ENCODE data around the gene TNXB.
"Not testable (repeated sequence)": the region's sequence is repeated elsewhere in the genome, so short reads cannot be mapped to it uniquely, and the experiment has no call there.

The TNXB gene

GRCh38 chr6:32055756-32056155, 53.4 kb downstream of the TNXB start:
- FAIRE-seq = not testable (repeated sequence)

- FAIRE-seq = not testable (repeated sequence)
These were observed 55.8 kb downstream of the TNXB start for GRCh38 chr6:32053314-32053713.

DNA sequence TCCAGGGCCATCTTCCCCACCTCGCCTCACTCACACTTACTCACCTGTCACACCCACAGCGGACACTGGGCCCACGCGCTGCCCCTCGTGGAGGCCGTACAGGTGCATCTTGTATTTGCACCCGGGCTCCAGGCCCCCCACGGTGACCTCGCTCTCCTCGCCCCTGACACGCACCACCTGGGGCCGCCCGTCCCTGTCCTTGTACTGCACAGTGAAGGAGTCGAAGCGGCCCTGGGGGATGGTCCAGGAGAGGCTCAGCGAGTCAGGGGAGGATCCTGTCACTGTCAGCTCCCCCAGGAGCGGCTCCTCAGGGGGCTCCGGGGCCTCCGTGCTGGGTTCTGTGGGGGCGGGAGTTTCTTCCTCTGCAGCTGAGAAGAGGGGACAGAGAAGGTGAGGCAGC, 56.5 kb downstream of the TNXB start:
- not testable (repeated sequence) for FAIRE-seq

DNA sequence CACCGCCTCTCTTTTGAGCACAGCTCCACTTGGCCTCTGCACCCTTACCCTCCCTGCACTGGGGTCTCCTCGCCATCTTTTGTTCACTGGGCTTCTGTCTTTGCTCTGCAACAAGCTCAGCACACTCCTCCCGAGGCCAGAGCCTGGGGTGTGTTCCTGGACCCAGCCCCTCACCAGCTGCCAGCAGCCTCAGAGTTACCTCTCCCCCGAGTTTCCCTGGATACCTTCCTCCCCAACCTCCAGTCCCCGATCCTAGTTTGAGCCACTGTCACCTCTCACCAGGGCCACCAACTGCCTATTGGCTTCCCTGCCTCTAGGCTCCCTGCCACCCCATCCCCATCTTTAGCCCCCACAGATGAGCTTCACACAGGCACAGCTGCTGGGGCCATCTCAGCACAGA, 58.6 kb downstream of the TNXB start:
- no peak for FAIRE-seq

DNA sequence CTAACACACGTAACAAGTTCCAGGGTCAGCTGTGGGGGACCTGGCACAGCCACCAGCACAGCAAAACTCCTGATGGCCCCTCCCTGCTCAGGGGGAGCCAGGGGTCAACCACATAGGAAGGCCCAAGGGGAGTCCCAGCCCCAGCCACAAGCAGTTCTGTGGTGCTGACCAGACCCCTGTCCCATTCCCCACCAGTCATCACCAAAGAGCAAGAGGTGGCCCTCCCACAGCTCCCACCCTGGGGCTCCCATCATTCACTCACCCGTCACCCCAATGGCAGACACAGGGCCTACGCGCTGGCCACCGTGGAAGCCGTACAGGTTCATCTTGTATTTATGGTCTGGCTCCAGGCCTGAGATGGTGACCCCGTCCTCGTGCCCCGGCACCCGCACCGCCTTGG, 59.4 kb downstream of the TNXB start:
- not testable (repeated sequence) for FAIRE-seq

DNA sequence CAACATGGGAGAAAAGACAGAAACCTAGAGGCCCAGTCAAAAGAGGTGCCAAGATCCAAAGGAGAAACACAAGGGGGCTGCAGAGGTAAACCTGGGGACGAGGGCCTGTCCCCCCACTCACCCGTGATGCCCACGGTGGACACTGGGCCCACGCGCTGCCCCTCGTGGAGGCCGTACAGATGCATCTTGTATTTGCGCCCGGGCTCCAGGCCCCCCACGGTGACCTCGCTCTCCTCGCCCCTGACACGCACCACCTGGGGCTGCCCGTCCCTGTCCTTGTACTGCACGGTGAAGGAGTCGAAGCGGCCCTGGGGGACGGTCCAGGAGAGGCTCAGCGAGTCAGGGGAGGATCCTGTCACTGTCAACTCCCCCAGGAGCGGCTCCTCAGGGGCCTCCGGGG, 60.0 kb downstream of the TNXB start:
- FAIRE-seq = not testable (repeated sequence)

- no peak for FAIRE-seq
These were observed 61.0 kb downstream of the TNXB start for GRCh38 chr6:32047855-32048766.

DNA sequence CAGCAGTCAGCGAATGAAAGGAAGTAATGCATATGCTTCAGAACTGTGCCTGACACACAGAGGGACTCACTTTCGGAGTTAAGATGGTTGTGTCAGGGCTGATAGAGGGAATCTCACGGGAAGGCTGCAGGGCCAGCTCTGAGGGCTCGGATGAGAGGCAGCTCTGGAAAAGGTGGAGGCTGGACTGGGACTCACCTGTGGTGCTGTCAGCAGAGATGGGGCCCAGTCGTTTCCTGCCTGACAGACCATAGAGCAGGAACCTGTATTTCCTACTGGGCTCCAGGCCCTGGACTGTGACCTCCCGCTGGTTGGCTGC, 61.6 kb downstream of the TNXB start:
- FAIRE-seq = no peak

DNA sequence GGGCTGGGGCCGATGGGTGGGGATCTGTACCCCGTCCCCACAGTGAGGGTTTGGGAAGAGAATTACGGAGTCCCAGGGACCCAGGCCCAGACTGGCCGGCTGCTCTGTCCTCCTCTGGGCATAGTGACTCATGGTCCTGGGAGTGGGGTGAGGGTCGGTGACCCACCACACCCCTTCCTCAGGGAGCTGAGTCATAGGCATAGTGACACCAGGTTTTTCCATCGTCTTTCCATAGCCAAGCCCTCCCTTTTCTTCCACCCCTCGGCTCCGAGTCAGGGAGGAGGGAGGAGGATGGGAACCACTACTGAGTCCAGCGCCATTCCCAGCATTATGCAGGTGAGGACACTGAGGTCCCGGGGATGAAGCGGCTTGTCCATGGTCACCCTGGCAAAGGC, 62.1 kb downstream of the TNXB start:
- no peak for FAIRE-seq

DNA sequence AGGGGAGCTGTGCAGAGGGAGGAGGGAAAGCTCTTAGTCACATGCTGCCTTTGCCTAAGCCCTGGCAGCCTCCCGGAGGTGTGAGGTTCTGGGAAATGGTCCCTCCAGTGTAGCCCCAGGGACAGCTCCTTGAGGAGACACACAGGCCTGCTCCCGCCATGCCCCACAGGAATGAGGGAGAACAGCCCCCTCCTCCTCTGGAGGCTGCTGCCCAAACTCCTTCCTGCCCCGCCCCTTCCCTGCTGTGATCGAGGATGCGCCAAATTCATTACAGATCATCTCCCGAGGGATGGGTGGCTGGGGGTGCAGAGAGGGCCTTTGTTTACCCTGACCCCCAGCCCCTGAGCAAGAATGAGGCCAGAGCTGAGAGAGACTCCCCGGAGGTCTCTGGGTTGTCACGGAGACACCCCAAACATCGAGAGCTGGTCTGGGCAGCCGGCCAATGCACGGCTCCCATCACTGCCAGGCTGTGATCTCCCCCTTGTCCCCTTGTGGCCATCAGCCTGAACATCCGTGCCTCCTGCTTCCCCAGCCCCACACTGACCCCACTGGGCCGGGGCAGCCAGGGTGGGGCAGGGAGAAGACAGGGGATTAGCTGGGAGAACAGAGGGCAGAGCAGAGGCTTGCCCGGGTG, 62.6 kb downstream of the TNXB start:
- no peak for FAIRE-seq

DNA sequence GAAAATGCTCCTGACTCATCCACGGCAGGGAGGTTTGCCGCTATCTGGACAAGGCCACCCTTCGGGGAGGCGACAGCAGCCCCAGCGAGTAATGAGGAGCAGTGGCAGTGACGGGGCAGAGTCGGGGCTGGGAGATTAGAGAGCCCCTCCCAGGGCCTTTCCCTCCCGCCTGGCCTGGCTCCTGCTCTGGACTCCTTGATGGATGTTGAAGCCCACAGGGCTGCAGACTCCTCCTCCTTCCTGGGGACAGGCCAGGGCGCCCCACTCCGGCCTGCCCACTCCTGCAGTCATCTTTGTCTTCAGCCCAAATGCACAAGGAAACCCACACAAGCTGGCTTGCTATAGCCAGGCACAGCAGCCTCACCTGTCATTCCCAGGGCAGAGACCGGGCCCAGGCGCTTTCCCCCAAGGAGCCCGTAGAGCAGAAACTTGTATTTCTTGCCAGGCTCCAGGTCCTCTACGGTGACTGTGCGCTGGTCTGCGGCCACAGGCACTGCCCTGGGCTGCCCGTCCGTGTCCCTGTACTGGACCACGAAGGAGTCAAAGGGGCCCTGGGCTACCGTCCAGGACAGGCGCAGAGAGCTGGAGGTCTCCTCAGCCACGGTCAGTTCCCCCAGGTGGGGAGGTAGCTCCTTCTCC, 63.2 kb downstream of the TNXB start:
- FAIRE-seq = no peak

- not testable (repeated sequence) for FAIRE-seq
These were observed 64.2 kb downstream of the TNXB start for GRCh38 chr6:32044916-32045315.

DNA sequence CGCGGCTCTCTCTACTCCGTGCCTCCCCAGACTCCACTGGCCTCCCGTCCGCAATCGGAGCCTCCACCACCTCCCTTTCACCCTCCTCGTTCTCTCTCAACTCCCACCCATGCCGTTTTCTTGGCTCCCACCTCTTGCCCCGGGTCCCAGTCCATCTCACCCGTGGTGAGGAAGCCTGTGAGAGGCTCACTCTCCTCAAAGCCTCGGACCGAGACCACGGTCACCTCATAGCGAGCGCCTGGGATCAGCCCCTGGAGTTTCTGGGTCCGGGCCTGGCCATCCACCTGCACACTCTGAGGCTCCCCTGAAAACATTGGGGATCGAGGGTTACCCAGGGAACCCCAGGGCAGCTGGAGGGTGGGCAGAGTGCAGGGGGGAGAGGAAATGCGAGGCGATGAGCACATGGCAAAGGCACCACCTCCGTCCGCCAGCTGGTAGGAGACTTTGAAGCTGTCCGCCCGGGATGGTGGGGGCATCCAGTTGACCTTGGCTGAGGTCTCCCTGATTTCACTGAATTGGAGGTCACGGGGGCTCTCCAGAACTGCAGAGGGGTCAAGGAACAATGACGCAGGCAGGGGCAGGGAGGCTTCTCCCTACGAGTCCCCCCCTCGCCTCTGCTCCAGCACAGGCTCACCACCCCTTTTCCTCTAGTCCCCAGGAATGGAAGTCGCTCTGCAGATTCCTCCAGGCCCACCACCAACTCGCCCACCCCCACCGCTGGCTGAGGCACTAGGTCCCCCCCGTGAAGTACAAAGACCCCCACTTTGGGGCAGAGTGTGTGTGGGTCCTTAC, 65.4 kb downstream of the TNXB start:
- not testable (repeated sequence) for FAIRE-seq

- not testable (repeated sequence) for FAIRE-seq
These were observed 66.9 kb downstream of the TNXB start for GRCh38 chr6:32042276-32042675.

DNA sequence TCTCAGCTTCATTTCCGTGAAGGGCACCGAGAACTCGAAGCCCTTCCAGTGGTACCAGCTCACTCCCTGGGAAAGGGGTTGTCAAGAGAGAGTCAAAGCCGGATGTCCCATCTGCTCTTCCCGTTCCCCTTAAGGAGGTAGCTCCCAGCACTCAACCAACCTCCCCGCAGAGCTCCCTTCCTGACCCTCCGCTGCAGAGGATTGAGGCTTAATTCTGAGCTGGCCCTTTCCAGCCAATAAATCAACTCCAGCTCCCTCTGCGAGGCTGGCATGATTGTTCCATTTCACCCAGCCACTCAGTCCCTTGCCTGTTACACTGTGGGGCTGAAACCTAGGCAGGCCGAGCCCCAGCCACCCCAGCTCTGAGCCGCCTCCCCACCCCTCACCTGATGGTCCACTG, 67.8 kb downstream of the TNXB start:
- not testable (repeated sequence) for FAIRE-seq

- not testable (repeated sequence) for FAIRE-seq
These were observed 68.2 kb downstream of the TNXB start for GRCh38 chr6:32041050-32041321.

- not testable (repeated sequence) for FAIRE-seq
These were observed 68.7 kb downstream of the TNXB start for GRCh38 chr6:32040299-32041049.

DNA sequence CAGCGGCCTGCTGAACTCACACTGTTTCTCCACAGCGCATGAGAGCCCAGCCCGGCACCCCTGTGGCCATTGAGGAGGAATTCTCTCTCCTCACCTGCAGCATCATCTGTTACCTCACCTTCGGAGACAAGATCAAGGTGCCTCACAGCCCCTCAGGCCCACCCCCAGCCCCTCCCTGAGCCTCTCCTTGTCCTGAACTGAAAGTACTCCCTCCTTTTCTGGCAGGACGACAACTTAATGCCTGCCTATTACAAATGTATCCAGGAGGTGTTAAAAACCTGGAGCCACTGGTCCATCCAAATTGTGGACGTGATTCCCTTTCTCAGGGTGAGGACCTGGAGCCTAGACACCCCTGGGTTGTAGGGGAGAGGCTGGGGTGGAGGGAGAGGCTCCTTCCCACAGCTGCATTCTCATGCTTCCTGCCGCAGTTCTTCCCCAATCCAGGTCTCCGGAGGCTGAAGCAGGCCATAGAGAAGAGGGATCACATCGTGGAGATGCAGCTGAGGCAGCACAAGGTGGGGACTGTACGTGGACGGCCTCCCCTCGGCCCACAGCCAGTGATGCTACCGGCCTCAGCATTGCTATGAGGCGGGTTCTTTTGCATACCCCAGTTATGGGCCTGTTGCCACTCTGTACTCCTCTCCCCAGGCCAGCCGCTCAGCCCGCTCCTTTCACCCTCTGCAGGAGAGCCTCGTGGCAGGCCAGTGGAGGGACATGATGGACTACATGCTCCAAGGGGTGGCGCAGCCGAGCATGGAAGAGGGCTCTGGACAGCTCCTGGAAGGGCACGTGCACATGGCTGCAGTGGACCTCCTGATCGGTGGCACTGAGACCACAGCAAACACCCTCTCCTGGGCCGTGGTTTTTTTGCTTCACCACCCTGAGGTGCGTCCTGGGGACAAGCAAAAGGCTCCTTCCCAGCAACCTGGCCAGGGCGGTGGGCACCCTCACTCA, 69.5 kb downstream of the TNXB start:
- not testable (repeated sequence) for FAIRE-seq

GRCh38 chr6:32038878-32039277, 70.3 kb downstream of the TNXB start:
- not testable (repeated sequence) for FAIRE-seq

DNA sequence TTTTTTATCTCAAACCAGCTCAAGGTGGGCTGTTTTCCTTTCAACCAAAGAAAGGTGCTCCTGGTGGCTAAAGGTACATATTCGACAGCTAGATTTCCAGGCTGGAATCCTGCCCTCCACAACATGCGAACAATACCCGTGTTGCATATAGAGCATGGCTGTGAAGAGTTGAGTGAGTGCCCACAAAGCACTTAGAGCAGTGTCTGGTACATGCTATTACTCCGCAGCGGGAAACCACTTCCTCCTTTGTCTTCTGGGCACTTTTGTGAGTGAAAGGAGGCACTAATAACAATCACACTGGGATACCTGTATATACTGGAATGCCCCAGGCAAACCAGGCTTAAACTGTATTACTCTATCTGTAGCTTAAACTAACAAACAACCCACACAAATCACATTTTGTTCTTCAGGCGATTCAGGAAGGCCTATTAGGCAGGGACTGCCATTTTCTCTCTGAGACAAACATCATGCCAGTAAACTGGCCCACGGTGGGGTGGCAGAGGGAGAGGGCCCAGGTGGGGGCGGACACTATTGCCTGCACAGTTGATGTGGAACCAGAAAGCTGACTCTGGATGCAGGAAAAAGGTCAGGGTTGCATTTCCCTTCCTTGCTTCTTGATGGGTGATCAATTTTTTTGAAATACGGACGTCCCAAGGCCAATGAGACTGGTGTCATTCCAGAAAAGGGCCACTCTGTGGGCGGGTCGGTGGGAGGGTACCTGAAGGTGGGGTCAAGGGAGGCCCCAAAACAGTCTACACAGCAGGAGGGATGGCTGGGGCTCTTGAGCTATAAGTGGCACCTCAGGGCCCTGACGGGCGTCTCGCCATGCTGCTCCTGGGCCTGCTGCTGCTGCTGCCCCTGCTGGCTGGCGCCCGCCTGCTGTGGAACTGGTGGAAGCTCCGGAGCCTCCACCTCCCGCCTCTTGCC, 71.3 kb downstream of the TNXB start, which contains the start of gene CYP21A2:
TSS of gene CYP21A2 (plus strand) at position 818 of the 927 bp plus-strand sequence. CDS start at position 826, 8 bp downstream.
- FAIRE-seq = not testable (repeated sequence)

Measured in TTC549 (cell line).